WI38 (cell line): Measurements from ENCODE around the gene POLR2L.
A peak's percentile ranks its signal among the peaks of the same experiment; 100 is the strongest.

Source experiments
- H3K4me3 ChIP-seq: 2 replicates; pipeline ENCODE4 v1.5.1; 2011; ENCODE audit warnings: low read depth, mild to moderate bottlenecking, control low read depth, low read length
- CTCF ChIP-seq: IDR thresholded peaks from 2 replicates; pipeline ENCODE4 v1.5.1; 2012; ENCODE audit warnings: low read depth, mild to moderate bottlenecking, control low read depth, low read length

POLR2L gene

GRCh38 chr11:841981-842369 lies 354 bp downstream of the POLR2L start:
- peak overlapping the region; percentile 94 for H3K4me3 ChIP-seq
- TF ChIP-seq CTCF = no peak

GRCh38 chr11:839875-840617 lies 2.3 kb downstream of the POLR2L start:
- no peak overlapping the region; the same call in 1 of the 2 replicates for H3K4me3 ChIP-seq
- peak; percentile 31 for TF ChIP-seq CTCF

GRCh38 chr11:839280-839623 lies 3.1 kb downstream of the POLR2L start:
- no peak overlapping the region for H3K4me3 ChIP-seq
- no peak for TF ChIP-seq CTCF

GRCh38 chr11:838441-839279 lies 3.7 kb downstream of the POLR2L start:
- H3K4me3 ChIP-seq = no peak overlapping the region
- no peak for TF ChIP-seq CTCF

GRCh38 chr11:837990-838307 lies 4.4 kb downstream of the POLR2L start:
- no peak overlapping the region for H3K4me3 ChIP-seq
- TF ChIP-seq CTCF = no peak

- no peak overlapping the region for H3K4me3 ChIP-seq
- no peak for TF ChIP-seq CTCF
These were observed 4.9 kb downstream of the POLR2L start for GRCh38 chr11:837189-837989.
